NCI-H1694 treated with DMSO at 0.1 percent for 48 hours (cell line): Measurements from ENCODE around the gene ZNF775.
A peak's percentile ranks its signal among the peaks of the same experiment; 100 is the strongest.

Experiments
- DNase-seq: peaks from one replicate; lab custom pipeline; 2025; lab: John Stamatoyannopoulos, UW

Gene ZNF775

DNA sequence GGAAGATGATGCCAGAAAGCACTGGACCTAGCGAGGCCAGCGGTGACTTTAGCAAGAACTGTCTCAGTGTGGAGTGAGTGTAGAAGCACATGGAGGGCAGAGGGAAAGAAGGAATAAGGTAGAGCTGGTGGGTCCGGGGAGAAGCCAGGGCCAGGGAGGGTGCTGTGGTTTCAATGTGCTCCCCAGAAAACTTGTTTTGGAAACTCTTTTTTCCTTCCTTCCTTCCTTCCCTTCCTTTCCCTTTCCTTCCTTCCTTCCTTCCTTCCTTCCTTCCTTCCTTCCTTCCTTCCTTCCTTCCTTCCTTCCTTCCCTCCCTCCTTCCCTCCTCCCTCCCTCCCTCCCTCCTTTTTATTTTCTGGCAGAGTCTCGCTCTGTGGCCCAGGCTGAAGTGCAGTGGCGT lies 32.2 kb upstream of the ZNF775 start:
- no peak for DNase-seq

DNA sequence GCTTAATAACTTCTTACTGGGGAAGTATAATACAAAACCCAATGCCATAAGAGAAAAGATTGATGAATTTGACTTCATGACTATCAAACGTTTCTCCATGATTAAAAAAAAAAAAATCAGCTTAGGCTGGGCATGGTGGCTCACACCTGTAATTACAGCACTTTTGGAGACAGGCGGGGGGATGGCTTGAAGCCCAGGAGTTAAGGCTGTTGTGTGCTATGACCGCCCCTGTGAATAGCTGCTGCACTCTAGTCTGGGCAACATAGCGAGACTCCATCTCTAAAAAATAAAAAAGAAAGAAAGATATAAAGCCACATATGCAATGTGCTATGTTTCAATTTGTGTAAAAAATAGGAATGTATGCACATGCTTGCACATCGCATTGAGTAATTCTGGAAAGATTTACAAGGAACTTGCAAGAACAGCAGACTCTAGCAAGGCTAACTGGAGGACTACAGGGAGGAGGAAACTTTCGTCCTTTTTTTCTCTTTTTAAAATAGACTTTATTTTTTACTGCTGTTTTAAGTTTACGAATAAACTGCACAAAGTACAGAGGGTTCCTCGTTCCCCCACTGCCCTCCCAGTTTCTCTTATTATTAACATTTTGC lies 27.4 kb upstream of the ZNF775 start:
- DNase-seq: no peak

DNA sequence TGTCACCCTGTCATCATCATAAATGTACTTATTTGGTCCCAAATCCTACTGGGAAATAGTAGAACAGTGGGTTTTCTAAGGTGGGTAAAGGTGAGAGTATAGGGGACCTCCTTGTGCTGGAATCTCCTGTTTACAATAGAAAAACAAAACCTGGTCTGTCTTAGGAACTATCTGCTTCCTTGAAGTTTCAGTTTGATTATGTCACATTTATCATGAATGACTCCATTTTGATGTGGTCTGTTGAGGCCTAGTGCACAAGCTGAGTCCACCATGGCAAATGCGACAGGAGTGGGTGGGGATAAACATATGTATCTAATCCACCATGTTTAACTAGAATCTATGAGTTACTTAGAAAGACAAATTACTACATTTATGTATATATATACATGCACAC lies 23.5 kb upstream of the ZNF775 start:
- no peak for DNase-seq

DNA sequence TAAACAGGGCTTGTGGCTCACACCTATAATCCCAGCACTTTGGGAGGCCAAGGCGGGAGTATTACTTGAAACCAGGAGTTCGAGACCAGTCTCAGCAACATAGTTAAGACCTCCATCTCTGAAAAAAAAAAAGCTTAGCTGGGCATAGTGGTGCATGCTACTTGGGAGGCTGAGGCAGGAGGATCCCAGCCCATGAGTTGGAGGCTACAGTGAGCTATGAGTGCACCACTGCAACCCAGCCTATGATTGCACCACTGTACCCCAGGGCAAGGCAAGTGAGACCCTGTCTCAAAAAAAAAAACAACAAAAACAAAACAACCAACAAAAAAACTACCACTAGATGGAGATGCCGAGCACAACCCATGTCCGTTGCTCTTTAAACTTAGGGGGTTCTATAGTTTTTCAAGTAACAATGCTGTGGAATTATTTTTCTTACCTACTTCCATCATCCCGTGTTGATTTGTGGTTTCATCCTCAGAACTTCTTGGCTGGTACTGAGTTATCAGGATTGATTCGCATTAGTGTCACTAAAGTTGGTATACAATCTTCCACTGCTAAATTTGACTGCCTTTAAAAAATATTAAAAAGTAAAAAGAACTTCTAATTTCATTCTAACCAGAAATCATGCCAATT lies 22.7 kb upstream of the ZNF775 start:
- DNase-seq: peak; percentile 73

DNA sequence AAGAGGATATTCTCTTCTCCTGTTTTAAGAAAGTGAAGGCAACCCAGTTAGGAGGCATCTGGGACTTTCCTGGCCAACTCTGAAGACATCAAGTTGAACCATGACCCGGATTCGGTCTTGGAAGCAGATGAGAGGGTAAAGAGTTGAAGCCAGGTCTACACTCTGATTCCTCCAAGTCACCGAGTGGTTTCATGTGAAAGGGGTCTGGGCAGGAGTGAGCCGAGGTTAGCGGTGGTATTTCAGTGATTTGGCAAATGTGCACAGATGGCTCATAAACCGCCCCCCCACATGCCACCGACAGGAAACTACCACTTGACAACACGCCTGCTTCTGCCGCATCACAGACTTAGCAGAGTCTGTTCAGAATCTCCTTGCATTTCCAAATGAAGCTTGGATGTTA lies 21.9 kb upstream of the ZNF775 start:
- peak; percentile 95 for DNase-seq

DNA sequence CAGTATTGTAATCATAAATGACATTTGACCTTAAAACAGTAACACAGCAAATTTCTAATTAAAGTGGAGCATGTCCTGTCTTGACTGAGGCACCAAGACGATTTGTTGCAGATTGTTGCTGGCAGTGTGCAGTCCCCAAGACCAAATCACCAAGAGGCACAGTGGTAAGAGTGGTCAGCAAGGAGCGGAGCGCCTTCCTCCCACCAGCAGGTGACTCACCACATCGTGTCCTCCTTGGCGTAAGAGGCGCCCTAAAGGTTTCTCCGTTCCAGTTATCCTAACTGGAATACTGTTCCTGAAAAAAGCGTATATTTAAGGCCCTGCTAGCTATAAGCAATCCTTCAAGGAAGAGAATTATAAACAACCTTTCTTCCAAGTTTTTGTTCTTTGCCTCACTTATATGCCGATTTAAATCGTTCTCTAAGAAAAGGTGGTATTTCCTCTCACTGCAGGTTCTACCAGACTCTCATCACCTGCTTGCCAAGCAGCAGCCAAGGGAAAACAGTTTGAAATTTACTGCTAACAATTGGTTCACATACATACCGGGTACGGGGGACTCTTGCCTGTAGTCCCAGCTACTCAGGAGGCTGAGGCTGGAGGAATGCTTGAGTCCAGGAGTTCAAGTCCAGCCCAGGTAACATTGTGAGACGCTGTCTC lies 21.2 kb upstream of the ZNF775 start:
- peak; percentile 83 for DNase-seq

DNA sequence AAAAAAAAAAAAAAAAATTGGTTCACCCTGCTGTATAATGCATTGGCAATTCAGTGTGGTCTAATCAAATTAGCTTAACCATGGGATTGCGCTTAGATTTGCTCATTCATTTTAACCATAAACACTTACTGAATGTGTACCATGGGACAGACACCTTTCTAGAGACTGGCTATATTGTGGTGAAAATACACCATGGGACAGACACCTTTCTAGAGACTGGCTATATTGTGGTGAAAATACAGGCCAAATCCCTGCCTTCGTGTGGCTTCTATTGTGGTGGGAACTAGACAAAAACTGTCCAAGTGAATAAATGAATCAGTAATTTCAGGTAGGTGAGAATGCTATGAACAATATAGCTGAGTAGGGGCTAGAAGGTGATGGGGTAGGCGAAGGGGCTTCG lies 20.7 kb upstream of the ZNF775 start:
- DNase-seq: no peak

DNA sequence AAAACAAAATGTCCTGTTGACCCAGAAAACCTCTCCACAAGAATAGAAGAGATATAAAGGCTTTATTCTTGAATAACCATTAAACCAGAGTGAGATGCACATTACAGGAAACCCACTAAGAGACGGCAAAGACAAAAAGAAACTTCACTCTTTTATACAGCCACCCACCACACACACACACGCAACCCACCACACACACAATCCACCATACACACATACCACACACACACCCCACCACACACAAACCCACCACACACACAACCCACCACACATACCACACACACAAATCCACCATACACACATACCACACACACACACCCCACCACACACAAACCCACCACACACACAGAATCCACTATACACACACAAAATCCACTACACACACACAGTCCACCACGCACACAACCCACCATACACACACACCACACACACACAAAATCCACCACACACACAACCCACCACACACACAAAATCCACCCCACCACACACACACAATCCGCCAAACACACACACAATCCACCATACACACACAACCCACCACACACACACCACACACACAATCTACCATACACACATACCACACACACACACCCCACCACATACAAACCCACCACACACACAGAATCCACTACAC lies 20.0 kb upstream of the ZNF775 start:
- no peak for DNase-seq

DNA sequence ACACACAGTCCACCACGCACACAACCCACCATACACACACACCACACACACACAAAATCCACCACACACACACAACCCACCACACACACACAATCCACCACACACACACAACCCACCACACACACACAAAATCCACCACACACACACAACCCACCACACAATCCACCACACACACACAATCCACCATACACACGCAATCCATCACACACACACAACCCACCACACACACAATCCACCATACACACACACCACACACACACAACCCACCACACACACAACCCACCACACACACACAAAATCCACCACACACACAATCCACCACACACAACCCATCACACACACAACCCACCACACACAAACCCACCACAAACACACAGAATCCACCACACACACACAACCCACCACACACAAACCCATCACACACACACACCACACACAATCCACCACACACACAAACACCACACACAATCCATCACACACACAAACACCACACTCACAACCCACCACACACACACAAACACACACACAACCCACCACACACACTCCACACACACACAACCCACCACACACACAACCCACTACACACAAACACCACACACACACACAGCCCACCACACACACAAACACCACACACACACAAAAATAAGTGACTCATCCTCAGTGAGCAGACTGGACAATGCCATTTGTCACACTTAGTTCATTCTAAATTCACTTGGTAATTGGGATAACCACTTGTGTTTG lies 19.3 kb upstream of the ZNF775 start:
- DNase-seq: no peak

DNA sequence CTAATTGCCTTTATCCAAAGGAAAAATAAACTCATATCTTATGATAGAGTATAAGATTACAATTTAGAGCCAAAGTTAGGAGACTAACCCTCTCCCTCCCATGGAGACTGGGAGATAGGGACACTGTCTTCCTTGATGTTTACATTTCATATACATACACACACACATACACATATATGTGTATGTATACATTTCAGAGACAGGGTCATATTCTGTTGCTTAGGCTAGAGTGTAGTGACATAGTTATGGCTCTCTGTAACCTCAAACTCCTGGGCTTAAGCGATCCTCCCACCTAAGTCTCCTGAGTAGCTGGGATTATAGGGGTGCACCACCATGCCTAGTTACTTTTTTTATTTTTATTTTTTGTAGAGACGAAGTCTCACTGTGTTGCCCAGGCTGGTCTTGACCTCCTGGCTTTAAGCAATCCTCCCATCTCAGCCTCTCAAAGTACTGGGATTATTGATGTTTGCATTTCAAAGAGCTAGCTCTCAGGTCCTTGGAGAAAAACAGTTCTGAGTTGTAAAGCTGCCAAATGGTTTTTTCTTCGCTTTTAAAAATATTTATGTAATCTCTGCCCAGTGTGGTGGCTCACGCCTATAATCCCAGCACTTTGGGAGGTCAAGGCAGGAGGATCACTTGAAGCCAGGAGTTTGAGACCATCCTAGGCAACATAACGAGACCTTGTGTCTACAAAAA lies 18.6 kb upstream of the ZNF775 start:
- DNase-seq: no peak

DNA sequence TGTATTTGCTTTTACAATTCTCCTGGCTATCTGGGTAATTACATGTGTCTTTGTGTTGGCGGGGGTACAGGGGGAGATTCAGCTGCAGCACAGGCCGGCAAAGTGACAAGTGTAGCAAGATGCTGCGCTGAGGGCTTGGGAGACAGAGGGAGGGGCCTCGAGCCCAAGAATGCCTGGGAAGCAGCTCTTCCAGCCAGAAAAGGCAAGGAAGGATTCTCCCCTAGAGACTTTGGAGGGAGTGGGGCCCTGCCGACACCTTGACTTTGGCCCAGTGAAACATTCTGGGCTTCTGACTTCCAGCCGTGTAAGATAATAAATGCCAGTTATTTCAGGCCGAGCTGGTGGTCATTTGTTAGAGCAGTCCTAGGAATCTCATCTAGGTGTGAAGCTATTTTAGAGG lies 17.7 kb upstream of the ZNF775 start:
- DNase-seq: no peak

DNA sequence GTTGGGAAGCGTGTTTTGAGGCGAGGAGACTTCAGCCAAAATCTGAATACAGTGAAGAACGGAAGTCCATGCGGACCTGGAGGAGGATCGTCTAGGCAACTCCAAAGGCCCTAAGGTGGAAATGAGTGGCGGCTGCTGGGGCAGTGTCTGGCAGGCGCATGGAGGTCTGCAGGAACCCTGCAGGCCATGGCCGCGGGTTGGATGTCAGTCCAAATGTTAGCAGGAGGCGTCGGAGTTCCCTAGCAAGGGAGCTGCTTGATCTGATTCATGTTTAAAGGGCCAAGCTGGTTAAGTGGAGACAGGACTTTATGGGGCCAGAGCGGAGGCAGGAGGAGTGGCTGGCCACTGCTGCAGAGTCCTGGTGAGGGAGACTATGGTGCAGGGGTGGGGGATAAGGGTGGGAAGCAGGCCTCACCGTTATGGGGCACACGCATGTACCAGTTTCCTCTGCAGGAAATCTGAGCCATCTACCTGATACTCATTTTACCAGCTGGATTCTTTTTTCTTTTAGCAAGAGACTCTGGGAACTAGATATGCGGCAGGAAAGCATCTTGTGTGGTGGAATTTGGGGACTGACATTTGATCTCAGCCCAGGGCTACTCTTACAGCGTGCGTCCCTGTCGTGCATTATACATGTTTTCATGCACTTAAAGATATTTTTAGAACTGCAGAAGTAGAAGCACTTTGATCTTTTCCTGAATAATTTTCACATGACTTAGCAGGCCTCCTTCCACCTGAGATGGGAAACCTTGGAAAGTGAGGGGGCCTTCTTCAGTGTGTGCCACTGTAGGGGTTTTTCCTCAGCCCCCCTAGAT lies 17.1 kb upstream of the ZNF775 start:
- DNase-seq: no peak

DNA sequence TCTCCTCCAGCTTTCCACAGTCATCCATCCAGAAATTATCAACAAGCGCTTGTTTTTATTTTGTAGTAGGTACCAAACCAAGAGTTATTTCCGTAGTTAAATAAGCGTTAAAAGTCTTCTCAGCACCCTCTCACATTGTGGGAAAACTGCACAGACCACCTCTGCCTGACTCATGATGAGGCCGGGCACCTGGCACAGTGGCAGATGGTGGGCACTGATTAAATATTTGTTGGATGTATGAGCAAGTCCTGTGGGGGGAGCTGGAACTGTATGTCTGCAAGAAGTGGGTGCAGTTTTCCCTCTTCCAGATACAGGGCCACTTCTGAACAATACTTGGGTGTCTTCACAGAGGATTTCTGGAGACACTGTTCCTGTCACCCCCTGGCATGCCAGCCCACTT lies 15.8 kb upstream of the ZNF775 start:
- peak; percentile 80 for DNase-seq

DNA sequence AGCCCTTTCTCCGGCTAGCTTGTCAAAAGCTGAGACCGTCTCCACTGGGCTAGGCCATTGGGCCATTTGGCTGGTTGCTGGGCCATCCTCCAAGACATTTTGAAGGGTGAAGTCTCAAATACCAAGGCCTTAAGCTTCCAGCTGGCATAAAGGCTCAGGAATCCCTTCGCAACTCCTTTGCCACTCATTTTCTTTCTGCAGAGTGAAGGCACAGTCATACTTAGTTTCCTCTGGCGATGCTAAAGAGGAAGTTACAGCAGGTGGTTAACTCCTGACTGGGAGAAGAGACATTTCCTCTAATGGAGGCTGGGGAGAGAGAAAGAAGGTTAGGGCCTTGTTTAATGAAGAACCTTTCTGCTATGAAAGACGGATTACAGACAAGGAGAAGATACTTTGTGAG lies 15.3 kb upstream of the ZNF775 start:
- no peak for DNase-seq

DNA sequence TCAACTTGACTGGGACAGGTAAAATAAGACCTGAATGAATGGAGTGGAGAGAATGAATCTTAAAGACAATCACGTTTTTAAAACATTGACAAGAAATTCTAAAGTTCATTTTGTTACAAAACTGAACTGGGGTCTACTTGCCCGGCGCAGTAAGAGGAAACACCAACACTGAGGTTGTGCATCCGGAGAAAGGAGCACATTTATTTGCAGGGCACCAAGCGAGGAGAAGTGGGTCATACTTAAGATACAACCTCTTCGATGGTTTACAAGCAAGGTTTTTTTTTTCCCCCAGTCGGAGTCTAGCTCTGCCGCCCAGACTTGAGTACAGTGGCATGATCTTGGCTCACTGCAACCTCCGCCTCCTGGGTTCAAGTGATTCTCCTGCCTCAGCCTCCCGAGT lies 13.9 kb upstream of the ZNF775 start:
- no peak for DNase-seq

DNA sequence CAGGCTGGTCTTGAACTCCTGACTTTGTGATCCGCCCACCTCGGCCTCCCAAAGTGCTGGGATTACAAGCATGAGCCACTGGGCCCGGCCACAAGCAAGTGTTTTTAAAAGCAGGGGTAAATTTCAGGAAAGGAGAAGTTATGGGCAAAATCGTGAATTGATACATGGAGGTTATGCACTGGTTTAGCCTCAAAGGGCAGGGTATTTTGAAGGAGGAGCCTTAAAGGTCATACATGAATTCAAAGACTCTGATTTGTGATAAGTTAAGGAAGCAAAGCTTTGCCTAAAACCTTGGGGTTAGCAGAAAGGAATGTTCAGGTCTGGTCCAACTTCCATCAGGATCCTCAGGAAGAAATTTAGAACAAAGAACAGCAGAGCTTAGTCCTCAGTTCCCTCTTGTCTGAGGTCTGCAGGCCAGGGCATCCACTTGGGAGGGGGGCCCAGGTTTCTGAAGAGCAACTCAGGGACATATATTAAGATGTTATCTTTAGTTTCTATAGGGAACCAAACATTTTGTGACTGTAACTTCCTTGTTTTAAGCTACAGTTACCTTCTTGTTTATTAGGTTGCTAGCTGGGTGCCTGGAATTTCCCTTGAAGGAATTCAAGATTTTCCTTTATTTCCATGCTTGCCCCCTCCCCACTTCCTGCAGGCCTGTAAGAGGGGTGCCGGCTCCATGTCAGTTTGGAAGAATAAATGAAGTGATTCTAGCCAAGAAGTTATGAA lies 13.3 kb upstream of the ZNF775 start:
- DNase-seq: no peak

DNA sequence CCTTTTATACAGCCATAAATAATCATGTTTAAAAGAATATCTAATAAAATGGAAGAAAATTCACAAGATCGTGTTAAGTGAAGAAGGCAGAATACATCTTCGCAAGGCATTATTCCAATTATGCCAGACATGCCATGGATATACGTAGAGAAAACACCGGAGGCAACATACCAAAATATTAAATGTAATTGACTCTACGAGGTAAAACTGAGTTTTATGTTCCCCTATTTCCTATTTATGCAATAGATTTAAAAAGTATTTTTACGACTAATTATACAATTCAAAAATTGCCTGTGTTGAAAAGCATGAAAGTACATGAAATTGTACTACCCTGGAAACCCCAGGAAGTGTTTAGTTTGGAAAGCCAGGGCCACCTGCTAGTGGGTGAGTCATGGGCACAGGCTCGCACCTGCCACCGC lies 11.4 kb upstream of the ZNF775 start:
- peak; percentile 85 for DNase-seq

DNA sequence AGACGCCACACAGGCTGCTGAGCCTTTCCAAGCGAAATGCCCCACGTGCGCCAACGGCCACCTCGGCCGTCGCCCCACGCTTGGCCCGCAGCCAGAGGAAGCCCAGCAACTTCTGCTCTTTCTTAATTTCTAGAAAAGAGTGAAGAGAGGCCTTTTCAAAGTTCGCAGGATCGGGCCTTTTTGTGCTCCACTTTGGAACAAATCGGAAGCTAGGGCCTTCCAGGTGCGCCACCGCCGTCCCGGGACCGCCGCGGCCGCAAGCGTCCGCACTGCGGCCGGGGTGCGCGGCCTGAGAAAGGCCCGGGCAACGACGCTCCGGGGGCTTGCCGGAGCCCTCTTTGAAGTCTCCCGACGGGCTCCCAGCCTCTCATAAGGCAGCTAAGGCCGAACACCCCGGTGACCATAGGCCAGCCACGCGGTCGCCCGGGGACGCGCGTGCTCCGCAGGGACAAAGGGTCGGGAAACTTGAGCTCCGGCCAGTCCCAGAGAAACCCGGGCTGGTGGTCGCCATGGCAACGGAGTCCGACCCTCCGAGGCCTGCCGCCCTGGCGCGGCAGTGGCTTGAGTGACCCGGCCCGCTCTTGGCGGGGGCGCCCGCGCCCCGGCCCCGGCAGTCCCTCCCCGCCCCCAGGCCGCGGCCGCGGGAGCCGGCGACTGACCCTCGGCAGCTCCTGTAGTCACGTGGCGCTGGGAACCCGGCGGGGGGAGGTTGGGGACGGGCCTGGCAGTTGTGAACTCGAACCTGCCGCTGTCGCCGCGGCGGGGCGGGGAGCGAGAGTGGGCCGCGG lies 10.8 kb upstream of the ZNF775 start, which contains the start of gene REPIN1:
TSS of gene REPIN1 (plus strand) at position 727 of the 788 bp plus-strand sequence. CDS start 890 bp downstream, outside the sequence.
- peak; percentile 18 for DNase-seq
